ENCODE results near the gene CTBP2. TPM values are rescaled to one million over a fixed set of nuclear protein-coding genes. Genes with fewer than 3 reads are reported as not detected.

Gene CTBP2
- total and polyA plus RNA-seq, 8 donors, result 21.4 to 60.8 (median 31.1) TPM

DNA sequence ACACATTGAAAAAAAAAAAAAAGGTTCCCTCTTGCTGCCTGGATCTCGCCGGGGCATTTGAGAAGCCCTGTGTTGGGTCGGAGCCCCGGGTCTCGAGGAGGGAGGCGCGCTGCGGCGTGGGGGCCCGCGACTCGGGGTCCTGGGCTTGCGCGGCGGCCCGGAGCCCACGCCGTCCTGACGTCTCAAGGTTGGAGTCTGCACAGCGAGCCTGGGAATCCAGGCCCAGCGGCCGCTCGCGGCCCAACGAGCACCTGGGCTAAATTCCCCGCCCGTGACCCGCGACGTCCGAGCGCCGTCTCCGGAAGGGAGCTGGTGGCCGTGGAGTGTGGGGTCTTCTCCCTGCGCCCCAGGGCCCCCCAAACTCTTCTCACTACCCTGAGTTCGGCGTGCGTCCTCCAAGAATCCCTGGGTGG lies 1.4 kb upstream of the CTBP2 start:
- Histone ChIP-seq H3K9me3 (no peaks in the 10 kb centered on the region), H3K36me3 (no peaks in the 10 kb centered on the region), H3K4me3 (peak overlapping the region; percentile 59 to 90 (median 64)), H3K27ac (peak overlapping the region; percentile 72 to 95 (median 90)), H3K4me1 (peaks cover 0 to 5% (median 4%) of the 10 kb centered on the region in 3 donors), H3K27me3 (no peaks in the 10 kb centered on the region)
- WGBS, 2 donors, result 2 to 4% methylated on average over 39 of the region's 39 CpGs
- TF ChIP-seq, protein P1, sequence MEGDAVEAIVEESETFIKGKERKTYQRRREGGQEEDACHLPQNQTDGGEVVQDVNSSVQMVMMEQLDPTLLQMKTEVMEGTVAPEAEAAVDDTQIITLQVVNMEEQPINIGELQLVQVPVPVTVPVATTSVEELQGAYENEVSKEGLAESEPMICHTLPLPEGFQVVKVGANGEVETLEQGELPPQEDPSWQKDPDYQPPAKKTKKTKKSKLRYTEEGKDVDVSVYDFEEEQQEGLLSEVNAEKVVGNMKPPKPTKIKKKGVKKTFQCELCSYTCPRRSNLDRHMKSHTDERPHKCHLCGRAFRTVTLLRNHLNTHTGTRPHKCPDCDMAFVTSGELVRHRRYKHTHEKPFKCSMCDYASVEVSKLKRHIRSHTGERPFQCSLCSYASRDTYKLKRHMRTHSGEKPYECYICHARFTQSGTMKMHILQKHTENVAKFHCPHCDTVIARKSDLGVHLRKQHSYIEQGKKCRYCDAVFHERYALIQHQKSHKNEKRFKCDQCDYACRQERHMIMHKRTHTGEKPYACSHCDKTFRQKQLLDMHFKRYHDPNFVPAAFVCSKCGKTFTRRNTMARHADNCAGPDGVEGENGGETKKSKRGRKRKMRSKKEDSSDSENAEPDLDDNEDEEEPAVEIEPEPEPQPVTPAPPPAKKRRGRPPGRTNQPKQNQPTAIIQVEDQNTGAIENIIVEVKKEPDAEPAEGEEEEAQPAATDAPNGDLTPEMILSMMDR (IDR thresholded peaks at IDR 0.05), result no peak
- ATAC-seq (peak; percentile 6 to 21 (median 16)), DNase-seq (peak in 4 of 6 donors; percentile 51 to 77 (median 66)), FAIRE-seq (no peak)
- intact Hi-C loops (cut with DNase I), result no loop called here

DNA sequence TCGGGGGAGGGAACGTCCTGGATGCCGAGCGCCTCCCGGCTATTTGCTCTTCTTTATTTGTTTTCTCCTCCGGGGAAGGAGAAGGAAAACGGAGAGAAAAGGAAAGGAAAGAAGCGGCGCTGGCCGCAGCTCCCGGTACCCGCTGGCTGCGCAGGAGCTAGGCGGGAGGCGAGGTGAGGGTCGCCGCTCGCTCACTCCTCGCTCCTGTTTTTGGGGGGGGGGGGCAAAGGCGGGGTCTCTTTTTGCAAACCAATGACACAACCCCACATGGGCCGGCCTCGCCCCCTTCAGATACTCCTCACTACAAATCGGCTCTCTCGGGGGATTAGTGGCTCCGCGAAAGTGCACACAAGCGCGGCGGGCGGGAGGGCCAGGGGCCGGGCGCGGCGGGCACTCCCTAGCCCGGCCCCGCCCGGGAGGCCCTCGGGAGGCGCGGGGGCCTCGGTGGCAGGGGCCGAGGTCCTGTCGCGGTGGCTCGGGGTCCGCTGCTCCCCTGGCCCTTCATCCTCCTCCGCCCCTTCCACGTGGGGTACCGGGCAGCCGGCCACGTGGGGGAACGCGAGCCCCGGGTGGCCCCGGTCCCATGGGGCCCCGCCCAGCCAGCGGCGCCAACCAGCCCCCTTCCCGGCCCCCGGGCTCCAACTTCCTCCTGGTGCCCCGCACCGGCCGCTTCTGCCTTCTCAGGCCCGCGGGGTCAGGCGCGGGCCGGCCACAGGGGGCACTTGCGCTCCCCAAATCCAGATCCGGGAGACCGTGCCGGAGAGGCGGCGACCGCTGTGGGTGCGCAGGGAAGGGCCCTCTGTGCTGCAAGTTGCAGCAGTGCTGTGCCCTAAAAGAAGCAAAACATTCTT lies 718 bp upstream of the CTBP2 start:
- intact Hi-C loops (cut with DNase I), result no loop called here
- no peaks in the 10 kb centered on the region for H3K9me3 ChIP-seq
- H3K4me3 ChIP-seq, result peak overlapping the region; percentile 59 to 90 (median 64)
- FAIRE-seq, result no peak
- H3K27ac ChIP-seq, result peak overlapping the region; percentile 72 to 95 (median 90)
- no peaks in the 10 kb centered on the region for H3K36me3 ChIP-seq
- peak; percentile 73 to 91 (median 80) for DNase-seq
- ATAC-seq, result peak; percentile 45 to 62 (median 58)
- no peaks in the 10 kb centered on the region for H3K27me3 ChIP-seq
- TF ChIP-seq, protein P1 (IDR thresholded peaks at IDR 0.05), result peak in 3 of 4 donors; percentile 18 to 50 (median 31)
- WGBS, 2 donors, result 0% methylated on average over 62 to 76 of the region's 76 CpGs
- peaks cover 5 to 10% (median 10%) of the 10 kb centered on the region in 3 donors for H3K4me1 ChIP-seq

DNA sequence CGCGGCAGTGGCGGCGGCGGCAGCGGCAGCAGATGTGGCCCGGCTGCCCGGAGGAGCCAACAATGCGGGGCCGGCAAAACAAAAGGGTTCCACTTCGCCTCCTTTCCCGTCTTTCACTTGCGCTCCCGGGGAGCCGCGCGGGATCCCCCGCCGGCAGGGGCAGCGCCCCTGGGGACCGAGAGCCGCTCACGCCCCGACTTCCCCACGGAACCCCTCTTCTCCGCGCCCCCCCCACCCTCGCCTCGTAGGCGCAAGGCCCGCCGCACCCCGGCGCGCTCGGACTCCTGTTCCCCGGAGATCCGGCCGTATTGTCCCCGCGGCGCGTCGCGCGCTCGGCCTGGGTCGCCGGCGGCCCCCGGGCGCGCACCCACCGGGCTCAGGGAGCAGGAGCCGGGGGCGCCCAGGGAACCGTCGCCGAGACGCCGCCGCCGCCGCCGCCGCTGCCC lies 854 bp downstream of the CTBP2 start:
- H3K27me3 ChIP-seq, result no peaks in the 10 kb centered on the region
- no peaks in the 10 kb centered on the region for H3K36me3 ChIP-seq
- TF ChIP-seq, protein P1 (IDR thresholded peaks at IDR 0.05), result no peak
- FAIRE-seq (no peak), DNase-seq (peak in 5 of 6 donors; percentile 40 to 78 (median 66)), ATAC-seq (no peak)
- intact Hi-C loops (cut with DNase I), result no loop called here
- H3K27ac ChIP-seq, result peak overlapping the region; percentile 95 to 98 (median 95)
- H3K9me3 ChIP-seq, result no peaks in the 10 kb centered on the region
- H3K4me3 ChIP-seq, result peak overlapping the region; percentile 68 to 90 (median 77)
- WGBS, 2 donors, result 0 to 1% methylated on average over 39 to 66 of the region's 66 CpGs
- H3K4me1 ChIP-seq, result peaks cover 20 to 26% (median 23%) of the 10 kb centered on the region in 3 donors

DNA sequence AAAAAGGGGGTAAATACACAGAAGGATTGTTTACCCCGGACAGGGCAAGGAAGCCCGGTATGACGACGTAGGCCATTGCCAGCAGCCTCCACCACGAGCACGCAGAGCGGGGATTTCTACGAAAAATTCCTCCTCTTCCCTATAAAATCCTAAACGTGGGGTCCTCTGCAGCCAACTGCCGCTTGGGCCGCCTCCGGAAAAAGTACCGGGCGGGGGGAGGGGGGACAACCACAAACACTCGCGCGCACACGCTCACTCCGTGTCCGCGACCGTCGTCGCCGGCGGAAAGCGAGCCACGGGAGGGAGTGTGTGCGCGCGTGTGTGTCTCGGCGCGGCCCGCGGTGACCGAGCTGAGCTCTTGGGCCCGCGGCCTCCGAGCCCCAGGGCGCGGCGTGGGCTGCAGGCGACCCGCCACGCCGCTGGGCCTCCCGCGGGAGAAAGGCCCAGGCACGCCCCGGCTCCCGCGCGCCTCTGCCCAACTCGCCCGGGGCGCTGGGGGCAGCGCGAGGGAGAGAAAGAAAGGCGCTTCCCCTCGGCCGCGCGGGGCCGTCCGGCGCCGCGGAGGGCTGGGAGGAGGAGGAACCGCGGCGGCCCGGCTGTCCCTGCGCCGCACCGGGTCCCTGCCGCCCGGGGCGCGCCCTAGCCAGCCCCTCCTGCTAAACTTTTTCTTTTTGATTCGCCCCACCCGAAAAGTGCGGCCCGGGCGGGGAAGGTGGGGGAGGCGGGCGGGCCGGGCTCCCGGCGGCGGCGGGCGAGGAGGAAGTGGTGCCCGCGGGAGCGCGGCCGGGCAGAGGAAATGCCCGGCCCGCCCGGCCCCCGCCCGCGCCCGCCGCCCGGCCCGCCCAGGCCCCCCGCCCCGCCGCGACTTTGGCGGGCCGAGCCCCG lies 1.5 kb downstream of the CTBP2 start:
- ATAC-seq (peak; percentile 12 to 32 (median 14)), FAIRE-seq (no peak), DNase-seq (peak in 5 of 6 donors; percentile 43 to 79 (median 59))
- peaks cover 26 to 33% (median 30%) of the 10 kb centered on the region in 3 donors for H3K4me1 ChIP-seq
- intact Hi-C loops (cut with DNase I), result no loop called here
- H3K27me3 ChIP-seq, result no peaks in the 10 kb centered on the region
- H3K36me3 ChIP-seq, result no peaks in the 10 kb centered on the region
- WGBS, 2 donors, result 0 to 1% methylated on average over 46 to 115 of the region's 115 CpGs
- H3K27ac ChIP-seq, result peak overlapping the region; percentile 95 to 98 (median 95)
- TF ChIP-seq, protein P1 (IDR thresholded peaks at IDR 0.05), result no peak
- H3K9me3 ChIP-seq, result no peaks in the 10 kb centered on the region
- H3K4me3 ChIP-seq, result peak overlapping the region; percentile 68 to 90 (median 78)
